ENCODE measurements around the gene COQ4.

COQ4 gene

DNA sequence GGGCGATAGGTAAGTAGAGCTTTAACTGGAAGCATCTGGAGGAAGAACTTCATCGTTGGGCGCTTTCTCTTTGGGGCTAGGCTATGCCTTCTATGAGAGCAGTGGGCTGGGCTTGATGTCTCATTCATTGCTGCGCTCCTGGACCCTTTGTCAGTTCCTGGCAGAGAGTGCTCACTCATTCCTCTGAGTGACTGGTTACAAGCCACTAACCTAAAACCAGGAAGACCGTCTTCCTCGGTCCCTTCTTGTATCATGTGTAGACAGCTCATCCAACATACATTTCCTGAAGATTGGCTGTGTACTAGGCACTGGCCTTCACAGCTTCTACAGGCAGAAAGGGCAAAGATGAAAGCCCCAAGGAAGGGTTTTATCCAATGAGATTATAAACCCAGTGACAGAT is 40.1 kb upstream of the COQ4 start:
- H3K4me1 ChIP-seq (ENCODE audit: low read length) = no peaks in the 10 kb centered on the region
- H3K9ac ChIP-seq (ENCODE audit: low read length) = no peak overlapping the region
- no peak overlapping the region for H3K4me3 ChIP-seq (ENCODE audit: low read length)
- no peak overlapping the region for H2AFZ ChIP-seq (ENCODE audit: low read depth, low read length)
- TF ChIP-seq, protein P1, sequence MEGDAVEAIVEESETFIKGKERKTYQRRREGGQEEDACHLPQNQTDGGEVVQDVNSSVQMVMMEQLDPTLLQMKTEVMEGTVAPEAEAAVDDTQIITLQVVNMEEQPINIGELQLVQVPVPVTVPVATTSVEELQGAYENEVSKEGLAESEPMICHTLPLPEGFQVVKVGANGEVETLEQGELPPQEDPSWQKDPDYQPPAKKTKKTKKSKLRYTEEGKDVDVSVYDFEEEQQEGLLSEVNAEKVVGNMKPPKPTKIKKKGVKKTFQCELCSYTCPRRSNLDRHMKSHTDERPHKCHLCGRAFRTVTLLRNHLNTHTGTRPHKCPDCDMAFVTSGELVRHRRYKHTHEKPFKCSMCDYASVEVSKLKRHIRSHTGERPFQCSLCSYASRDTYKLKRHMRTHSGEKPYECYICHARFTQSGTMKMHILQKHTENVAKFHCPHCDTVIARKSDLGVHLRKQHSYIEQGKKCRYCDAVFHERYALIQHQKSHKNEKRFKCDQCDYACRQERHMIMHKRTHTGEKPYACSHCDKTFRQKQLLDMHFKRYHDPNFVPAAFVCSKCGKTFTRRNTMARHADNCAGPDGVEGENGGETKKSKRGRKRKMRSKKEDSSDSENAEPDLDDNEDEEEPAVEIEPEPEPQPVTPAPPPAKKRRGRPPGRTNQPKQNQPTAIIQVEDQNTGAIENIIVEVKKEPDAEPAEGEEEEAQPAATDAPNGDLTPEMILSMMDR (IDR thresholded peaks at IDR 0.05; ENCODE audit: low read depth, low read length) = no peak
- no peak for TF ChIP-seq EZH2phosphoT487 (IDR thresholded peaks at IDR 0.05; ENCODE audit: low read depth)
- H3K27ac ChIP-seq (ENCODE audit: low read length) = no peak overlapping the region
- H3K36me3 ChIP-seq (replicated peaks; ENCODE audit: low read depth, low read length) = no peaks in the 10 kb centered on the region
- H3K79me2 ChIP-seq (ENCODE audit: low read length) = no peaks in the 10 kb centered on the region
- H4K20me1 ChIP-seq (ENCODE audit: insufficient read depth, low read length) = no peaks in the 10 kb centered on the region
- H3K27me3 ChIP-seq (ENCODE audit: low read depth, low read length) = no peaks in the 10 kb centered on the region
- no peak overlapping the region for H3K4me2 ChIP-seq (ENCODE audit: low read length)
- H3K9me3 ChIP-seq (ENCODE audit: insufficient read depth, low read length) = no peaks in the 10 kb centered on the region

GRCh38 chr9:128285033-128285784 is 37.4 kb upstream of the COQ4 start:
- H3K79me2 ChIP-seq (ENCODE audit: low read length) = no peaks in the 10 kb centered on the region
- no peak overlapping the region for H3K9ac ChIP-seq (ENCODE audit: low read length)
- H3K4me3 ChIP-seq (ENCODE audit: low read length) = no peak overlapping the region
- H3K4me2 ChIP-seq (ENCODE audit: low read length) = no peak overlapping the region
- TF ChIP-seq EZH2phosphoT487 (IDR thresholded peaks at IDR 0.05; ENCODE audit: low read depth) = no peak
- TF ChIP-seq, protein P1 (IDR thresholded peaks at IDR 0.05; ENCODE audit: low read depth, low read length) = no peak
- H3K4me1 ChIP-seq (ENCODE audit: low read length) = no peaks in the 10 kb centered on the region
- no peak overlapping the region for H3K27ac ChIP-seq (ENCODE audit: low read length)
- H3K27me3 ChIP-seq (ENCODE audit: low read depth, low read length) = no peaks in the 10 kb centered on the region
- H3K9me3 ChIP-seq (ENCODE audit: insufficient read depth, low read length) = no peaks in the 10 kb centered on the region
- H2AFZ ChIP-seq (ENCODE audit: low read depth, low read length) = no peak overlapping the region
- H4K20me1 ChIP-seq (ENCODE audit: insufficient read depth, low read length) = no peaks in the 10 kb centered on the region
- no peaks in the 10 kb centered on the region for H3K36me3 ChIP-seq (replicated peaks; ENCODE audit: low read depth, low read length)

- no peaks in the 10 kb centered on the region for H3K9me3 ChIP-seq (ENCODE audit: insufficient read depth, low read length)
- no peaks in the 10 kb centered on the region for H4K20me1 ChIP-seq (ENCODE audit: insufficient read depth, low read length)
- no peak overlapping the region for H2AFZ ChIP-seq (ENCODE audit: low read depth, low read length)
- no peaks in the 10 kb centered on the region for H3K27me3 ChIP-seq (ENCODE audit: low read depth, low read length)
- H3K4me3 ChIP-seq (ENCODE audit: low read length) = no peak overlapping the region
- H3K36me3 ChIP-seq (replicated peaks; ENCODE audit: low read depth, low read length) = no peaks in the 10 kb centered on the region
- no peaks in the 10 kb centered on the region for H3K4me1 ChIP-seq (ENCODE audit: low read length)
- H3K9ac ChIP-seq (ENCODE audit: low read length) = no peak overlapping the region
- TF ChIP-seq, protein P1 (IDR thresholded peaks at IDR 0.05; ENCODE audit: low read depth, low read length) = no peak
- TF ChIP-seq EZH2phosphoT487 (IDR thresholded peaks at IDR 0.05; ENCODE audit: low read depth) = no peak
- no peak overlapping the region for H3K4me2 ChIP-seq (ENCODE audit: low read length)
- H3K27ac ChIP-seq (ENCODE audit: low read length) = no peak overlapping the region
- H3K79me2 ChIP-seq (ENCODE audit: low read length) = no peaks in the 10 kb centered on the region
Measured at GRCh38 chr9:128286440-128286839, 36.2 kb upstream of the COQ4 start.

GRCh38 chr9:128288273-128289004 is 34.2 kb upstream of the COQ4 start:
- no peaks in the 10 kb centered on the region for H3K9me3 ChIP-seq (ENCODE audit: insufficient read depth, low read length)
- no peaks in the 10 kb centered on the region for H3K36me3 ChIP-seq (replicated peaks; ENCODE audit: low read depth, low read length)
- H3K4me1 ChIP-seq (ENCODE audit: low read length) = no peaks in the 10 kb centered on the region

More at GRCh38 chr9:128288273-128289004, 34.2 kb upstream of the COQ4 start:
- no peak overlapping the region for H3K4me2 ChIP-seq (ENCODE audit: low read length)
- no peaks in the 10 kb centered on the region for H4K20me1 ChIP-seq (ENCODE audit: insufficient read depth, low read length)
- no peak overlapping the region for H3K4me3 ChIP-seq (ENCODE audit: low read length)
- no peak overlapping the region for H2AFZ ChIP-seq (ENCODE audit: low read depth, low read length)
- no peak overlapping the region for H3K27ac ChIP-seq (ENCODE audit: low read length)
- H3K27me3 ChIP-seq (ENCODE audit: low read depth, low read length) = no peaks in the 10 kb centered on the region
- no peak overlapping the region for H3K9ac ChIP-seq (ENCODE audit: low read length)
- no peaks in the 10 kb centered on the region for H3K79me2 ChIP-seq (ENCODE audit: low read length)
- TF ChIP-seq, protein P1 (IDR thresholded peaks at IDR 0.05; ENCODE audit: low read depth, low read length) = no peak
- no peak for TF ChIP-seq EZH2phosphoT487 (IDR thresholded peaks at IDR 0.05; ENCODE audit: low read depth)

Measured in OCI-LY3 (cell line).